ENCODE data around the gene SAMHD1.
"Not testable (repeated sequence)": the region's sequence is repeated elsewhere in the genome, so short reads cannot be mapped to it uniquely, and the experiment has no call there.

Gene SAMHD1

GRCh38 chr20:36932476-36933426 lies 18.8 kb downstream of the SAMHD1 start:
- Mint-ChIP-seq H3K27me3 (no peaks in the 10 kb centered on the region), H3K4me3 (no peak overlapping the region), H3K9me3 (no peaks in the 10 kb centered on the region), H3K36me3 (peaks cover 40% of the 10 kb centered on the region), H3K27ac (no peak overlapping the region), H3K4me1 (no peaks in the 10 kb centered on the region)
- ATAC-seq = no peak

GRCh38 chr20:36932067-36932466 lies 19.4 kb downstream of the SAMHD1 start:
- H3K27ac Mint-ChIP-seq, H3K4me1 Mint-ChIP-seq, H3K4me3 Mint-ChIP-seq, H3K27me3 Mint-ChIP-seq, H3K9me3 Mint-ChIP-seq, ATAC-seq: not testable (repeated sequence)
- H3K36me3 Mint-ChIP-seq = peaks cover 40% of the 10 kb centered on the region

GRCh38 chr20:36929691-36930090 lies 21.8 kb downstream of the SAMHD1 start:
- Mint-ChIP-seq H3K4me3 (no peak overlapping the region), H3K4me1 (no peaks in the 10 kb centered on the region), H3K36me3 (peaks cover 40% of the 10 kb centered on the region), H3K27me3 (no peaks in the 10 kb centered on the region), H3K9me3 (no peaks in the 10 kb centered on the region), H3K27ac (no peak overlapping the region)
- ATAC-seq = no peak

DNA sequence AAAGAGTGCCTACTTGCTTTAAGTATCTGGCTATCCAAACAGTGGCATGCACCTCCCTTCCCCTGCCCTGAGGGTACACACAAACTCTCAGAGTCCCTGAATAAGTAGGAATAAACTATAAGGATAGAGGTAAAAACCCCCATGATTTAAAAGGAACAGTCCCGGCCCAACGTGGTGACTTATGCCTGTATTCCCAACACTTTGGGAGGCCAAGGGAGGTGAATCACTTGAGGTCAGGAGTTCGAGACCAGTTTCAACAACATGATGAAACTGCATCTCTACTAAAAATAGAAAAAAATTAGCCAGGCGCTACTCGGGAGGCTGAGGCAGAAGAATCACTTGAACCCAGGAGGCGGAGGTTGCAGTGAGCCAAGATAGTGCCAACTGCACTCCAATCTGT lies 22.2 kb downstream of the SAMHD1 start:
- ATAC-seq = no peak
- Mint-ChIP-seq H3K9me3 (no peaks in the 10 kb centered on the region), H3K4me1 (no peaks in the 10 kb centered on the region), H3K27me3 (no peaks in the 10 kb centered on the region), H3K27ac (no peak overlapping the region), H3K4me3 (no peak overlapping the region), H3K36me3 (peaks cover 40% of the 10 kb centered on the region)

DNA sequence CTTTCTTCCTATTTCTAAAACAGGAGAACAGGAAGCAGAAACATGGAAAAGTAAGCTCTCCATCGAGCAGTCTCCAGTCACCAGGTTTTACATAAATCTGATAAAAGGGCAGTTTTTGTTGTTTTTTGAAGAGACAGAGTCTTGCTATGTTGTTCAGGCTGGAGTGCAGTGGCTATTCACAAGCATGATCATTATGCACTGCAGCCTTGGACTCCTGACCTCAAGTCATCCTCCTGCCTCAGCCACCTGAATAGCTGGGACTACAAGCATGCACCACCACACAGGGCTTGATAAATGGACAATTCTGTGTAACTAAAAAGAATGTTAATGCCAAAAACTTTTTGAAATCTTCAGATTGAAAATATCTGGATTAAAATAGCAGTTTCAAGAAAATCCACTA lies 23.8 kb downstream of the SAMHD1 start:
- H3K27ac Mint-ChIP-seq = no peak overlapping the region
- H3K4me3 Mint-ChIP-seq = no peak overlapping the region
- peaks cover 36% of the 10 kb centered on the region for H3K36me3 Mint-ChIP-seq
- ATAC-seq = no peak
- no peaks in the 10 kb centered on the region for H3K4me1 Mint-ChIP-seq
- H3K9me3 Mint-ChIP-seq = no peaks in the 10 kb centered on the region
- H3K27me3 Mint-ChIP-seq = no peaks in the 10 kb centered on the region

DNA sequence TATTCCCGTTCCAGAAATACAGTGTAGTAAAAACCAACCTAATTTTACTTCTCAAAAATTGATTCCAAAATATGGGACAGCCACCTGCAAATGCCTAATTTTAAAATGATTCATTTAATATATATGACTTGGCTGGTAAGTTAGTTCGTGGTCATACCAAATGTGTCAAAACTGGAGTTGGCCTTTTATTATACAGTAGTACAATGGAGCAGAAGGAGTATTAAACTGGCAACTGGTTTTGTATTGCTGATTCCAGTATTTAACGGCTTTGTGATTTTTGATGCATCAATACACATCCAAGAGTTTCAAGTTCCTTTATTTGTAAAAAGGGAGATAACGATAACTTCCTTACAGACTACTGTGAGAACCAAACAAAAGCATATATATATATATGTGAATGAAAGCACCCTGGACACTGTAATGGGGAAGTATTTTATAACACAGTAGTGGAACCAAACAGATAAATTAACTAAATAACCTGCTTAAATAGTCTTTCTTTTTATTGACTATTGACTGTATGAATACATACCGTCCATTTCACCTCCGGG lies 24.8 kb downstream of the SAMHD1 start:
- H3K4me1 Mint-ChIP-seq = no peaks in the 10 kb centered on the region
- no peaks in the 10 kb centered on the region for H3K9me3 Mint-ChIP-seq
- no peaks in the 10 kb centered on the region for H3K27me3 Mint-ChIP-seq
- no peak overlapping the region for H3K4me3 Mint-ChIP-seq
- H3K36me3 Mint-ChIP-seq = peaks cover 31% of the 10 kb centered on the region
- no peak overlapping the region for H3K27ac Mint-ChIP-seq
- no peak for ATAC-seq

GRCh38 chr20:36925234-36925633 lies 26.3 kb downstream of the SAMHD1 start:
- H3K27me3 Mint-ChIP-seq = no peaks in the 10 kb centered on the region
- no peak for ATAC-seq
- H3K4me1 Mint-ChIP-seq = no peaks in the 10 kb centered on the region
- H3K9me3 Mint-ChIP-seq = no peaks in the 10 kb centered on the region
- H3K36me3 Mint-ChIP-seq = peaks cover 23% of the 10 kb centered on the region
- no peak overlapping the region for H3K27ac Mint-ChIP-seq
- H3K4me3 Mint-ChIP-seq = no peak overlapping the region

DNA sequence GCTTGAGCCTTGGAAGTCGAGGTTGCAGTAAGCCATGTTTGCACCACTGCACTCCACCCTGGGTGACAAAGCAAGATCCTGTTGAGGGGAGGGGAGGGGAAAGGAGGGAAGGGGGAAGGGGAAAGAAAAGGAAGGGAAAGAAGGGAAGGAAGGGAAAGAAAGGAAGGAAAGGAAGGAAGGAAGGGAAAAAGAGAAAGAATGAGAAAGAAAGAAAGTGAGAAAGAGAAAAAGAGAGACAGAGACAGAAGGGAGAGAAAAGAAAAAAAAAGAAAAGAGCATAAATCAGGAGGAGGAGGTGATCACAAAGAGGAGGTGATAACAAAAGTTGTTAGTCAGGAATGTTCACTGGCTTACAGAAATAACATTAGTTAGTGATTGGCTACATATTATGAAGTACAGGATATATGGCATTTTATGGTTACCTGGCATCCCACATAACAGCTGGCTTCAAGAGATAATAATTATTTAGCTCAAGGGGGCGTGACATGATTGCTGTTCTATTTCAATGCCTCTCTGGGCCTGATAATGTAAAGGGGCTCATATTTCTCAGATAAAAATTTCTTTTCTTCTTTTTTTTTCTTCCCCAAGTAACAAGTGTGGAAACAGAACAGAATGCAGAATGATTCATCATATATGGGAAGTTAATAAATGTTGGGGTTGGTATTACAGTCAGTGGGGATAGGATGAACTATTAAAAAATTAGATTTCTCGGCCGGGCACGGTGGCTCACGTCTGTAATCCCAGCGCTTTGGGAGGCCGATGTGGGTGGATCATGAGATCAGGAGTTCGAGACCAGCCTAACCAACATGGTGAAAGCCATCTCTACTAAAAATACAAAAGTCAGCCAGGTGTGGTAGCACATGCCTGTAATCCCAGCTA lies 27.1 kb downstream of the SAMHD1 start:
- no peak overlapping the region for H3K4me3 Mint-ChIP-seq
- no peaks in the 10 kb centered on the region for H3K27me3 Mint-ChIP-seq
- H3K27ac Mint-ChIP-seq = peak overlapping the region; percentile 2
- no peaks in the 10 kb centered on the region for H3K4me1 Mint-ChIP-seq
- no peaks in the 10 kb centered on the region for H3K9me3 Mint-ChIP-seq
- no peak for ATAC-seq
- H3K36me3 Mint-ChIP-seq = peaks cover 16% of the 10 kb centered on the region

- no peaks in the 10 kb centered on the region for H3K36me3 Mint-ChIP-seq
Measured at GRCh38 chr20:36920334-36920730, 31.2 kb downstream of the SAMHD1 start.

GRCh38 chr20:36919715-36920333 lies 31.7 kb downstream of the SAMHD1 start:
- H3K27ac Mint-ChIP-seq = no peak overlapping the region
- H3K27me3 Mint-ChIP-seq = no peaks in the 10 kb centered on the region
- peaks cover 2% of the 10 kb centered on the region for H3K36me3 Mint-ChIP-seq
- H3K4me1 Mint-ChIP-seq = no peaks in the 10 kb centered on the region
- no peak overlapping the region for H3K4me3 Mint-ChIP-seq
- no peak for ATAC-seq
- no peaks in the 10 kb centered on the region for H3K9me3 Mint-ChIP-seq

More at GRCh38 chr20:36920334-36920730, 31.2 kb downstream of the SAMHD1 start:
- H3K27me3 Mint-ChIP-seq = no peaks in the 10 kb centered on the region
- H3K27ac Mint-ChIP-seq = no peak overlapping the region
- H3K4me1 Mint-ChIP-seq = no peaks in the 10 kb centered on the region
- ATAC-seq = no peak
- no peaks in the 10 kb centered on the region for H3K9me3 Mint-ChIP-seq
- H3K4me3 Mint-ChIP-seq = no peak overlapping the region

DNA sequence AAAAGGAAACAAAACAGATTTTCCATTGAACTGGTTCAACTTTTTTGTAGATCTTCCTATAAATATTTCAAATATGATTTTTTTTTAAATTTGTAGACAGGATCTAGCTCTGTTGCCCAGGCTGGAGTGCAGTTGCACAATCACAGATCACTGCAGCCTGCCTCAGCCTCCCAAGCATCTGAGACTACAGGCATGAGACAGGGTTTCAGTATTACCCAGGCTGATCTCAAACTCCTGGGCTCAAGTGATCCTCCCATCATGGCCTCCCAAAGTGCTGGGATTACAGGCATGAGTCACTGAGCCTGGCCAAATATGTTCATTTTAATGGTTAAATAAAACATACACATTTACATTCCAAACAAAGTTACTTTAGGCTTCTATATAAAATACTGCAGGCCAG lies 33.6 kb downstream of the SAMHD1 start:
- Mint-ChIP-seq H3K4me3 (no peak overlapping the region), H3K4me1 (no peaks in the 10 kb centered on the region), H3K27ac (no peak overlapping the region), H3K36me3 (peaks cover 7% of the 10 kb centered on the region), H3K9me3 (no peaks in the 10 kb centered on the region), H3K27me3 (no peaks in the 10 kb centered on the region)
- ATAC-seq = no peak

DNA sequence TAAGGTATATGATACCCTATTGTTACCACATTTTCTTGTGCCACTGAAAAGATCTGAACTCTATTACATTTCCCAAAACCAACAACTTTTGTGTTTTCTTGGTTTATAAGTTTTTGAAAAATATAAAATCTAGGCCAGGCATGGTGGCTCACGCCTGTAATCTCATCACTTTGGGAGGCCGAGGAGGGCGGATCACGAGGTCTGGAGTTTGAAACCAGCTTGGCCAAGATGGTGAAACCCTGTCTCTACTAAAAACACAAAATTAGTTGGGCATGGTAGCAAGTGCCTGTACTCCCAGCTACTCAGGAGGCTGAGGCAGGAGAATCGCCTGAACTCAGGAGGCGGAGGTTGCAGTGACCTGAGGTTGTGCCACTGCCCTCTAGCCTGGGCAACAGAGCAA lies 34.3 kb downstream of the SAMHD1 start:
- Mint-ChIP-seq H3K4me1 (no peaks in the 10 kb centered on the region), H3K27me3 (no peaks in the 10 kb centered on the region), H3K27ac (no peak overlapping the region), H3K4me3 (no peak overlapping the region), H3K9me3 (no peaks in the 10 kb centered on the region), H3K36me3 (peaks cover 9% of the 10 kb centered on the region)
- ATAC-seq = no peak

- no peaks in the 10 kb centered on the region for H3K9me3 Mint-ChIP-seq
- peaks cover 19% of the 10 kb centered on the region for H3K36me3 Mint-ChIP-seq
- H3K27me3 Mint-ChIP-seq = no peaks in the 10 kb centered on the region
- no peaks in the 10 kb centered on the region for H3K4me1 Mint-ChIP-seq
- H3K27ac Mint-ChIP-seq = no peak overlapping the region
- no peak overlapping the region for H3K4me3 Mint-ChIP-seq
- ATAC-seq = no peak
Measured at GRCh38 chr20:36916199-36916598, 35.3 kb downstream of the SAMHD1 start.

DNA sequence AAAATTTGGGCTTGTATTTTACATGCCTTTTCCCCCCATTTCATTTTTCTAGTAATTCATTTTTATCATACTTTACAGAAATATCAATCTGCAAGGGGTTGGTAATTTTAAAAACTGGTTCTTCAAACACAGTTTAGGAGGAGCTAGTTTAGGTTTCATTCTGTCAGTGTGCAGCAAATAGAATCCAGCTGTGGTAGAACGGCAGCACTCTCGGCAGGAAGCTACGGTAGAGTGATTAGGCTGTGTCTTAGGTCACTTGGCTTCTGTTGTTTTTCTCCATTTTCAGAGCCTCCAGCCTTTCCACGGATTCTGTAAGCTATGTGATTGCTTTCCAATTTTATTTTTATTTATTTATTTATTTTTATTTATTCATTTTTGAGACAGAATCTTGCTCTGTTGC lies 42.9 kb downstream of the SAMHD1 start:
- Mint-ChIP-seq H3K27me3 (no peaks in the 10 kb centered on the region), H3K27ac (peak overlapping the region; percentile 32), H3K9me3 (no peaks in the 10 kb centered on the region), H3K4me1 (peaks cover 6% of the 10 kb centered on the region), H3K4me3 (no peak overlapping the region), H3K36me3 (peaks cover 31% of the 10 kb centered on the region)
- ATAC-seq = peak; percentile 75

GRCh38 chr20:36906086-36906485 lies 45.4 kb downstream of the SAMHD1 start:
- peaks cover 34% of the 10 kb centered on the region for H3K36me3 Mint-ChIP-seq
- H3K9me3 Mint-ChIP-seq, H3K27me3 Mint-ChIP-seq, H3K27ac Mint-ChIP-seq, H3K4me3 Mint-ChIP-seq, H3K4me1 Mint-ChIP-seq, ATAC-seq: not testable (repeated sequence)

Data from stimulated activated memory B cell treated with anti-CD40 and anti-IgM and Interleukin-4, amounts not matched to agents 10 μg/mL and 1 μg/mL and 100 μg/mL, for 72 hours (primary cell).